Endothelial cell of umbilical vein (primary cell): ENCODE data around the gene ETV6. TPM values are rescaled to one million over a fixed set of nuclear protein-coding genes. Genes with fewer than 3 reads are reported as not detected.

ENCODE experiments used
- BruUV-seq: library from RNA; stranded (reverse); fragments of 400-500 nt; replicated peaks from 2 replicates; lab custom pipeline; 2021; lab: Mats Ljungman, UMichigan
- CTCF ChIA-PET: fragments of 300-600, 350-600 bp; sonication (Branson Sonifier 250); formaldehyde crosslinking; loops from one replicate; lab custom pipeline; 2021; ENCODE audit warnings: antibody characterized with exemption, inconsistent platforms; lab: Charles Lee
- POLR2A ChIA-PET: fragments of 300-600, 350-600 bp; sonication (Branson Sonifier 250); formaldehyde crosslinking; loops from one replicate; lab custom pipeline; 2021; ENCODE audit warnings: antibody characterized with exemption, inconsistent platforms; lab: Charles Lee
- DNase-seq: peaks from one replicate; pipeline ENCODE4 v3.0.0-alpha.2; 2011; ENCODE audit warnings: low read depth, low spot score
- FAIRE-seq: peaks from 2 replicates; lab custom pipeline; 2011; peaks lifted over from hg19 to GRCh38; lab: Jason Lieb, UNC
- H2AFZ ChIP-seq: 2 replicates; pipeline ENCODE4 v1.6.0; 2012; ENCODE audit warnings: low read depth, low read length, control low read depth, inconsistent platforms
- H3K27ac ChIP-seq: 2 replicates; pipeline ENCODE4 v1.5.1; 2011; ENCODE audit warnings: low read depth, mild to moderate bottlenecking, control low read depth, low read length, moderate library complexity; ENCODE audit not compliant: insufficient read depth
- H3K27me3 ChIP-seq, 2 experiments: 2 replicates each; pipeline versions ENCODE4 v1.6.0 to v1.6.1; 2011; ENCODE audit warnings: low read length in 2 of 2, mixed read lengths in 1 of 2; ENCODE audit not compliant: control insufficient read depth in 2 of 2, insufficient read depth in 2 of 2
- H3K36me3 ChIP-seq, 2 experiments: 2 replicates in 1 of 2; 3 replicates in 1 of 2; pipeline ENCODE4 v1.5.1; 2011; ENCODE audit warnings: low read length in 2 of 2, mild to moderate bottlenecking in 1 of 2, moderate library complexity in 1 of 2; ENCODE audit not compliant: control insufficient read depth in 2 of 2, insufficient read depth in 2 of 2; ENCODE audit errors: extremely low read depth in 1 of 2
- H3K4me1 ChIP-seq: 3 replicates; pipeline ENCODE4 v1.5.1; 2011; ENCODE audit warnings: mild to moderate bottlenecking, low read length; ENCODE audit not compliant: control insufficient read depth, insufficient read depth; ENCODE audit errors: extremely low read depth
- H3K4me2 ChIP-seq: 2 replicates; pipeline ENCODE4 v1.6.1; 2011; ENCODE audit warnings: low read length, control low read depth, mixed read lengths; ENCODE audit not compliant: insufficient read depth
- H3K4me3 ChIP-seq, 3 experiments: fragments of 200-600 bp in 1 of 3; sonication (generic), shearing (Covaris generic) in 1 of 3; replicated peaks in 1 of 3; 2 replicates each; pipeline ENCODE4 v1.5.1; 2011 to 2016; ENCODE audit warnings: control low read depth in 3 of 3, low read length in 3 of 3, mild to moderate bottlenecking in 2 of 3, inconsistent platforms in 1 of 3, low read depth in 1 of 3, moderate library complexity in 1 of 3; ENCODE audit not compliant: insufficient read depth in 1 of 3
- H3K79me2 ChIP-seq: 2 replicates; pipeline ENCODE4 v1.6.0; 2012; ENCODE audit warnings: low read length, inconsistent platforms; ENCODE audit not compliant: control insufficient read depth, insufficient read depth
- H3K9ac ChIP-seq: replicated peaks from 2 replicates; pipeline ENCODE3; 2011; ENCODE audit warnings: low read length, control low read depth; ENCODE audit not compliant: insufficient read depth; ENCODE audit errors: extremely low read depth
- H3K9me1 ChIP-seq: replicated peaks from 3 replicates; pipeline ENCODE4 v1.6.0; 2011; ENCODE audit warnings: mild to moderate bottlenecking, low read length; ENCODE audit not compliant: control insufficient read depth, insufficient read depth; ENCODE audit errors: extremely low read depth
- H3K9me3 ChIP-seq: replicated peaks from 2 replicates; pipeline ENCODE4 v1.5.1; 2012; ENCODE audit warnings: low read length, inconsistent platforms; ENCODE audit not compliant: control insufficient read depth, insufficient read depth
- H4K20me1 ChIP-seq: replicated peaks from 2 replicates; pipeline ENCODE3; 2011; ENCODE audit warnings: mild to moderate bottlenecking, low read length; ENCODE audit not compliant: control insufficient read depth, insufficient read depth; ENCODE audit errors: extremely low read depth
- EZH2 ChIP-seq: IDR thresholded peaks from 2 replicates; pipeline ENCODE4 v1.6.1; 2012; ENCODE audit warnings: borderline replicate concordance, low read depth, mild to moderate bottlenecking, moderate library complexity, low read length, inconsistent platforms; ENCODE audit not compliant: severe bottlenecking
- FOS ChIP-seq: IDR thresholded peaks from 2 replicates; pipeline ENCODE4 v1.6.1; 2011; ENCODE audit warnings: mild to moderate bottlenecking, low read length, moderate library complexity, borderline replicate concordance; ENCODE audit not compliant: insufficient read depth
- GATA2 ChIP-seq: IDR thresholded peaks from 2 replicates; pipeline ENCODE4 v1.7.0; 2011; ENCODE audit warnings: low read depth, mild to moderate bottlenecking, moderate library complexity, mixed read lengths, low read length; ENCODE audit not compliant: insufficient read length, insufficient read depth
- JUN ChIP-seq: IDR thresholded peaks from 2 replicates; pipeline ENCODE4 v1.6.1; 2011; ENCODE audit warnings: borderline replicate concordance, low read depth; ENCODE audit not compliant: insufficient read length, insufficient read depth
- MAX ChIP-seq: IDR thresholded peaks from 2 replicates; pipeline ENCODE4 v1.6.1; 2011; ENCODE audit not compliant: insufficient read depth, insufficient read length
- MYC ChIP-seq: IDR thresholded peaks from one replicate; pipeline ENCODE4 v1.6.1; 2011; ENCODE audit warnings: mild to moderate bottlenecking, low read depth, low read length
- POLR2A ChIP-seq: IDR thresholded peaks from 2 replicates; pipeline ENCODE4 v1.6.1; 2012; ENCODE audit warnings: low read depth, mild to moderate bottlenecking, control low read depth, low read length
- POLR2AphosphoS5 ChIP-seq: IDR thresholded peaks from 2 replicates; pipeline ENCODE4 v1.6.1; 2012; ENCODE audit warnings: low read depth, mild to moderate bottlenecking, control low read depth, low read length, moderate library complexity; ENCODE audit not compliant: insufficient read depth
- dilution Hi-C: fragments of 300-500 bp; cut with MboI; formaldehyde crosslinking; loops from one replicate; pipeline ENCODE4 v1.15.0; 2019; ENCODE audit warnings: low sequenced_read_pairs; ENCODE audit not compliant: extremely low pct_ligation_motif_present
- intact Hi-C: fragments of 100-400 bp; cut with micrococcal nuclease; formaldehyde crosslinking; loops from one replicate; pipeline ENCODE4 v1.10.0; 2022
- polyA plus RNA-seq, 4 experiments: library from polyadenylated mRNA; depleted of rRNA in 3 of 4; stranded (reverse) in 3 of 4; unstranded in 1 of 4; fragments of >200 nt; gene quantifications; 2 replicates each; pipeline versions ENCODE4 v1.2.1 to v1.2.3, GENCODE V29; 2011 to 2012; ENCODE audit warnings: missing spikeins in 1 of 4
- total RNA-seq: library from RNA; stranded (reverse); gene quantifications from 2 replicates; pipeline ENCODE4 v1.2.3, GENCODE V29; 2021
- TF ChIP-seq, protein P1 (sequence below), 2 donors: IDR thresholded peaks; 1 replicate in 1 of 2; 2 replicates in 1 of 2; pipeline ENCODE4 v1.5.1; 2011; ENCODE audit warnings: low read length in 2 of 2, mild to moderate bottlenecking in 2 of 2, moderate library complexity in 2 of 2, control low read depth in 1 of 2, inconsistent platforms in 1 of 2, low read depth in 1 of 2; ENCODE audit not compliant: insufficient read depth in 1 of 2; ENCODE audit errors: extremely low read depth in 1 of 2

ETV6 gene
- total and polyA plus RNA-seq, 2 donors (not counting 3 experiments of a cell fraction or from before 2014, with no cell fraction given) = 15.9 to 57.1 TPM

DNA sequence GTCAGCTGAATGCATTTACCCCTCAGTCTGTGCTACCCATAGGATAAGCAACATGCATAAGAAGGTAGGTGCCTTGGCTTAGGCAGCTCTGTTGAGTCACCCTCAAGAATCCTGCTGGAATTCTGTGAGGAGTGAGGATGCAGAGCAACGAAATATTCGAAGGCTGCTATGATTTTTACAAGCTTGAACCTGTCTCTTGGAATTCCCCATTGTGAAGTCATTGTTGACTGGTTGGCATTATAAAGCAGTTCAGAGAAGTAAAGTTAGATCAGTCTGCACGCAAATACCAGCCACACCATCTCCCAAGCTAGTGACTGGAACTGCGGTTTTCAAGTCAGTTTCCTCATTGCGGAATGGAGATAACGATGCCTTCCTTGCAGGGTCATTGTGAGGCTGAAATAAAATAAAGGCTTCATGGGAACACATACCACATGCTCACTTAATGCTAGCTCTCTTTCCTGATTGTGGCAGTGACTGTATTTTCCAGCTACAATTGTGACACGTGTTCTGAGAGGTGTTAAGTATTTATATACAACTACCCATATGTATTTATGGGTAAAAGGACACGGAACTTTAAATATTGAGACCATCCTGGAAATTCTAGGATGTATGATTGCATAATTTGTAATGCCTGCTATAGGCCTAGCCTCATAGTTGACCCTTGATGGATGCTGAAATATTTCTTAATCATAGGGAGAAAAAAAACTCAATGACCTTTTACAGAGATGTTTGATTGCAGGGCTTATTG lies 96.7 kb downstream of the ETV6 start:
- POLR2A ChIA-PET = interaction anchor here (0.6 to 1.4 kb wide), 3 partner anchors 19 to 97 kb away, joined by 3 read pairs; partner anchors contain the start of gene ETV6
- no peaks in the 10 kb centered on the region for H3K9me1 ChIP-seq
- no peaks in the 10 kb centered on the region for H3K27me3 ChIP-seq
- H3K9ac ChIP-seq = peak overlapping the region; percentile 29
- no peaks in the 10 kb centered on the region for H3K36me3 ChIP-seq
- CTCF ChIA-PET = interaction anchor here (0.5 to 3.8 kb wide), 13 partner anchors 9 to 287 kb away, joined by 3 to 17 read pairs (median 4); no protein-coding TSS in a partner anchor
- TF ChIP-seq, protein P1, sequence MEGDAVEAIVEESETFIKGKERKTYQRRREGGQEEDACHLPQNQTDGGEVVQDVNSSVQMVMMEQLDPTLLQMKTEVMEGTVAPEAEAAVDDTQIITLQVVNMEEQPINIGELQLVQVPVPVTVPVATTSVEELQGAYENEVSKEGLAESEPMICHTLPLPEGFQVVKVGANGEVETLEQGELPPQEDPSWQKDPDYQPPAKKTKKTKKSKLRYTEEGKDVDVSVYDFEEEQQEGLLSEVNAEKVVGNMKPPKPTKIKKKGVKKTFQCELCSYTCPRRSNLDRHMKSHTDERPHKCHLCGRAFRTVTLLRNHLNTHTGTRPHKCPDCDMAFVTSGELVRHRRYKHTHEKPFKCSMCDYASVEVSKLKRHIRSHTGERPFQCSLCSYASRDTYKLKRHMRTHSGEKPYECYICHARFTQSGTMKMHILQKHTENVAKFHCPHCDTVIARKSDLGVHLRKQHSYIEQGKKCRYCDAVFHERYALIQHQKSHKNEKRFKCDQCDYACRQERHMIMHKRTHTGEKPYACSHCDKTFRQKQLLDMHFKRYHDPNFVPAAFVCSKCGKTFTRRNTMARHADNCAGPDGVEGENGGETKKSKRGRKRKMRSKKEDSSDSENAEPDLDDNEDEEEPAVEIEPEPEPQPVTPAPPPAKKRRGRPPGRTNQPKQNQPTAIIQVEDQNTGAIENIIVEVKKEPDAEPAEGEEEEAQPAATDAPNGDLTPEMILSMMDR (IDR thresholded peaks at IDR 0.05; ENCODE audit: extremely low read depth in 1 of 2, insufficient read depth in 1 of 2, low read depth in 1 of 2, low read length in 2 of 2) = no peak
- peak; percentile 92 for TF ChIP-seq GATA2
- TF ChIP-seq POLR2A = peak; percentile 58
- peak; percentile 80 for TF ChIP-seq MAX
- TF ChIP-seq FOS = peak; percentile 61
- TF ChIP-seq JUN = peak; percentile 55
- no peak for TF ChIP-seq EZH2
- TF ChIP-seq MYC = peak; percentile 20
- peak; percentile 68 for TF ChIP-seq POLR2AphosphoS5
- H3K4me2 ChIP-seq = peak overlapping the region; percentile 11
- dilution Hi-C loops (no loop called here), intact Hi-C loops (loop anchor here (1.0 to 5.0 kb wide), 2 partner anchors 53 to 136 kb away; no protein-coding TSS in a partner anchor)
- H3K4me1 ChIP-seq = peaks cover 34% of the 10 kb centered on the region
- peak overlapping the region; percentile 74 for H3K27ac ChIP-seq
- no peak overlapping the region for H3K4me3 ChIP-seq
- no peaks in the 10 kb centered on the region for H3K9me3 ChIP-seq
- no peaks in the 10 kb centered on the region for H4K20me1 ChIP-seq
- BruUV-seq = no TSS peak
- no peak overlapping the region for H2AFZ ChIP-seq
- peaks cover 45% of the 10 kb centered on the region for H3K79me2 ChIP-seq
- FAIRE-seq (peak; percentile 93), DNase-seq (peak; percentile 92)
